Stimulated activated CD4-positive, alpha-beta T cell treated with anti-CD3 and anti-CD28 coated beads, Interleukin-4, amount 100 ng/mL, for 1 hour (primary cell): ENCODE results near the gene FBXO8.

Source experiments
- DNase-seq: peaks from one replicate; pipeline ENCODE4 v3.0.0-alpha.2; 2020

FBXO8 gene

GRCh38 chr4:174204164-174204831 is 79.2 kb downstream of the FBXO8 start:
- DNase-seq, result no peak

- no peak for DNase-seq
Measured at GRCh38 chr4:174201871-174202270, 81.6 kb downstream of the FBXO8 start.

GRCh38 chr4:174199735-174200134 is 83.7 kb downstream of the FBXO8 start:
- DNase-seq, result no peak

DNA sequence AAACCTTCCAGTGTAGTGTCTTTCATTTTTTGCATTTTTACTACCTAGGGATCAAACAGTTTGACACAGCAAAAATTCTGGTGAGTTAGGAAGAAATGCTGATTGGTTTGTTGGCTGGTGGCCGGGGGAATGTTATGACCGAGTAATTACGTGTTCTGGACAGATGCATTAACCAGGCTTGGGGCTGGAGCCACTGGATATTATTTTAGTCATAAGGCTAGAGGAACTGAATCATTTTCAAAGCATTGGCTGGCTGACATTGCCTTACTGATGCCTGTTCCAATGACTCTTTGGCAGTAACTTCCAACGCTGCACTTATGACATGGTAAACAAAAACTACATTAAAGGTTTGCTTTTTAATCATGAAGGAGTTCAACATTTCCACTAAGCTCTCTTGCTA is 84.6 kb downstream of the FBXO8 start:
- DNase-seq, result no peak

- no peak for DNase-seq
Measured at GRCh38 chr4:174198396-174198795, 85.1 kb downstream of the FBXO8 start.

- no peak for DNase-seq
Measured at GRCh38 chr4:174193438-174194374, 89.8 kb downstream of the FBXO8 start.

GRCh38 chr4:174192943-174193342 is 90.5 kb downstream of the FBXO8 start:
- DNase-seq, result no peak

GRCh38 chr4:174190832-174191500 is 92.5 kb downstream of the FBXO8 start:
- DNase-seq, result no peak

GRCh38 chr4:174189392-174190015 is 94.0 kb downstream of the FBXO8 start:
- no peak for DNase-seq
